ENCODE data around the gene TBC1D14. TPM values are rescaled to one million over a fixed set of nuclear protein-coding genes. Genes with fewer than 3 reads are reported as not detected.

TBC1D14 gene
- total RNA-seq, 1 donor from 2014 or later = 103 TPM

DNA sequence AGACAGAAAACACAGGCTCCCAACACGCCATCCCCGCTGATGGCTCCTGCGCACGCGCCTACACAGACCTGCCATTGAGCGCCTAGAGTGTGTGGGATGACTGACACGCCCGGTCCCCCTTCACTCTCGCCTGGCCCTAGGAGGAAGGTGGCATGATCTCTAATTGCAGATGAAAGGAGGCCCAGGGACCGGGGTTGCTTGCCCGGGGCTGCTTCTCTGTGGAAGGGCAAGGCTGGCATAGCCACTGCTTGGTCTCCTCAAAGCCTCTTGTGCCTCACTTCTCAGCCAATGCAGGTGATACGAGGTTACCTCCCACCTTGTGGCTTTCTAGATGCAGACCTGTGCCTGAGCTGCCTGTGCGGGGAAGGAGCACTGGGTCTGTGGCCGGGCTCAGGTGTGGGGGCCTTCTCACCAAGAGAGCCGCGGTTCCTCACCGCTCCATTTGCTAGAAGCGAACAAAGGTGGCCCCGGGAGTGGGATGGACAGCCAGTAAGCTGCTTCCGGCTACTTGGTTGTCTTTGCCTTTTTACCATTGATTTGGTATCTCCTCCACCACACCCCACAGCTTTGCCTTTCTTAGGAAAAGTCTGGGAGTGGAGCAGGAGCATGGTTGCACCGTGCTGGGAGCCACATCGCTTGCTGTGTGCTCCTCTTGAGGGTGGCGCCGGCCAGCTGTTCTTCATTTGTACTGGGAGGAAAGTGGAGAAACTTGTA, 47.0 kb downstream of the TBC1D14 start:
- no peak overlapping the region for H3K4me3 ChIP-seq (ENCODE audit: low read depth, low read length)
- H3K27me3 ChIP-seq (ENCODE audit: control insufficient read depth, insufficient read depth, low read length) = no peaks in the 10 kb centered on the region
- H3K36me3 ChIP-seq (ENCODE audit: control insufficient read depth, insufficient read depth, low read length) = no peaks in the 10 kb centered on the region
- TF ChIP-seq CTCF (IDR thresholded peaks at IDR 0.05; ENCODE audit: insufficient read depth, low read length, severe bottlenecking) = no peak
- DNase-seq (ENCODE audit: low read depth) = no peak
- FAIRE-seq = no peak

DNA sequence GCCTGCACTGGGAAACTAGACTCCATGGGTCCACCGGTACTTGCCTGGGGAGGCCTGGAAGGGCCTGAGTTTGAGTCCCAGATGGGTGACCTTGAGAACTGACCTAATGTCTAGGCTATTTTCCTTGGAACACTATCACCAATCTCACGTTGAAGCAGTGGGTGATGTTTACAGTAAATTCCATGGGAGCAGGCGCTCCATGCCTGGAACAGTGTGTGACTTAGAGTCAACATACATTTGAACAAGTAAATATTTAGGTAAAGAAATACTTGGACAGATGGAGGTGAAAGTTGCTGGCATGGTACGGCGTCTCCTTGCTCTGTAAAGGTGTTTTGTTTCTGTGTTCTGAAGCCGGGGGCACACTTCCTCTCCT, 47.5 kb downstream of the TBC1D14 start:
- Histone ChIP-seq H3K4me3 (ENCODE audit: low read depth, low read length) (no peak overlapping the region), H3K27me3 (ENCODE audit: control insufficient read depth, insufficient read depth, low read length) (no peaks in the 10 kb centered on the region), H3K36me3 (ENCODE audit: control insufficient read depth, insufficient read depth, low read length) (no peaks in the 10 kb centered on the region)
- TF ChIP-seq CTCF (IDR thresholded peaks at IDR 0.05; ENCODE audit: insufficient read depth, low read length, severe bottlenecking) = no peak
- FAIRE-seq = no peak
- no peak for DNase-seq (ENCODE audit: low read depth)

DNA sequence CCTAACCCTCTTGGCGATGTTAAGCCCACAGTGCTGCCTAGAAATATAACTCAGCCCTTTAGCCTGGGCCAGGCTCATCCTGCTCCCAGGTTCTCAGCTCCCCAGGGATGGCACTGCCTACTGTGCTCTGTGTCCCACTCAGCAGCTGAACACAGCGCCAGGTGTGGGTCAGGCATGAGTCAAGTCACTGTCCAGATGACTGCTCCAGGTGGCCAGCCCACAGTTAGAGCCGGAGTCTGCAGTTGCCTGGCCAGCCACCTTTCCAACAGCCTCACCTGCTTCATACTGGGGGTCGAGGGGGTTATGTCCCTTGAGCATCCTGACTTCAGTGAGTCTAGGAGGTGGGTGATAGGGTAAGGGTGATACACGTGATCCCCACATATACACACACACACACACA, 48.4 kb downstream of the TBC1D14 start:
- FAIRE-seq = no peak
- Histone ChIP-seq H3K27me3 (ENCODE audit: control insufficient read depth, insufficient read depth, low read length) (no peaks in the 10 kb centered on the region), H3K36me3 (ENCODE audit: control insufficient read depth, insufficient read depth, low read length) (no peaks in the 10 kb centered on the region), H3K4me3 (ENCODE audit: low read depth, low read length) (no peak overlapping the region)
- no peak for DNase-seq (ENCODE audit: low read depth)
- no peak for TF ChIP-seq CTCF (IDR thresholded peaks at IDR 0.05; ENCODE audit: insufficient read depth, low read length, severe bottlenecking)

DNA sequence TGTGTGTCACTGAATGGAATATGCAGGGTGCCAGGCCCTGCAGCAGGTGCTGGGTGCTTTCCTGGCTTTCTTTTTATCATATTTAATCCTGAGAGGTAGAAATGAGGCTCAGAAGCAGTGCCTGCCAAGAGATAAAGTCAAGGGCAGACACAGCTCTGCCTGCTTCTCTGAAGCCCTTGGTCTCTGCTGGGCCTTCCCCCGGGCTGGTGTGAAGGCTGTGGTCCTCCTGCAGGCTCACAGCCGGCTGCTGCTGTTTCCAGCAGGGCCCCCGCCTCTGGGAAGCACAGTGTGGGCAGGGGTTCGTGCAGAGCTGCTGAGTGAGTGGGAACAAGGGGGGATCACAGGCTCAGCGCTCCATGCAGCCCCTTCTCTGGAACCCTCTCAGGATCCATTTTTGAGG, 49.6 kb downstream of the TBC1D14 start:
- Histone ChIP-seq H3K27me3 (ENCODE audit: control insufficient read depth, insufficient read depth, low read length) (no peaks in the 10 kb centered on the region), H3K4me3 (ENCODE audit: low read depth, low read length) (no peak overlapping the region), H3K36me3 (ENCODE audit: control insufficient read depth, insufficient read depth, low read length) (no peaks in the 10 kb centered on the region)
- TF ChIP-seq CTCF (IDR thresholded peaks at IDR 0.05; ENCODE audit: insufficient read depth, low read length, severe bottlenecking) = no peak
- no peak for FAIRE-seq
- no peak for DNase-seq (ENCODE audit: low read depth)

- DNase-seq (ENCODE audit: low read depth) (no peak), FAIRE-seq (no peak)
- TF ChIP-seq CTCF (IDR thresholded peaks at IDR 0.05; ENCODE audit: insufficient read depth, low read length, severe bottlenecking) = no peak
- no peaks in the 10 kb centered on the region for H3K27me3 ChIP-seq (ENCODE audit: control insufficient read depth, insufficient read depth, low read length)
- no peak overlapping the region for H3K4me3 ChIP-seq (ENCODE audit: low read depth, low read length)
- no peaks in the 10 kb centered on the region for H3K36me3 ChIP-seq (ENCODE audit: control insufficient read depth, insufficient read depth, low read length)
These were observed 50.5 kb downstream of the TBC1D14 start for GRCh38 chr4:6960154-6960553.
